ENCODE measurements around the gene NAP1L4.
A peak's percentile ranks its signal among the peaks of the same experiment; 100 is the strongest.

The NAP1L4 gene, protein sequence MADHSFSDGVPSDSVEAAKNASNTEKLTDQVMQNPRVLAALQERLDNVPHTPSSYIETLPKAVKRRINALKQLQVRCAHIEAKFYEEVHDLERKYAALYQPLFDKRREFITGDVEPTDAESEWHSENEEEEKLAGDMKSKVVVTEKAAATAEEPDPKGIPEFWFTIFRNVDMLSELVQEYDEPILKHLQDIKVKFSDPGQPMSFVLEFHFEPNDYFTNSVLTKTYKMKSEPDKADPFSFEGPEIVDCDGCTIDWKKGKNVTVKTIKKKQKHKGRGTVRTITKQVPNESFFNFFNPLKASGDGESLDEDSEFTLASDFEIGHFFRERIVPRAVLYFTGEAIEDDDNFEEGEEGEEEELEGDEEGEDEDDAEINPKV

DNA sequence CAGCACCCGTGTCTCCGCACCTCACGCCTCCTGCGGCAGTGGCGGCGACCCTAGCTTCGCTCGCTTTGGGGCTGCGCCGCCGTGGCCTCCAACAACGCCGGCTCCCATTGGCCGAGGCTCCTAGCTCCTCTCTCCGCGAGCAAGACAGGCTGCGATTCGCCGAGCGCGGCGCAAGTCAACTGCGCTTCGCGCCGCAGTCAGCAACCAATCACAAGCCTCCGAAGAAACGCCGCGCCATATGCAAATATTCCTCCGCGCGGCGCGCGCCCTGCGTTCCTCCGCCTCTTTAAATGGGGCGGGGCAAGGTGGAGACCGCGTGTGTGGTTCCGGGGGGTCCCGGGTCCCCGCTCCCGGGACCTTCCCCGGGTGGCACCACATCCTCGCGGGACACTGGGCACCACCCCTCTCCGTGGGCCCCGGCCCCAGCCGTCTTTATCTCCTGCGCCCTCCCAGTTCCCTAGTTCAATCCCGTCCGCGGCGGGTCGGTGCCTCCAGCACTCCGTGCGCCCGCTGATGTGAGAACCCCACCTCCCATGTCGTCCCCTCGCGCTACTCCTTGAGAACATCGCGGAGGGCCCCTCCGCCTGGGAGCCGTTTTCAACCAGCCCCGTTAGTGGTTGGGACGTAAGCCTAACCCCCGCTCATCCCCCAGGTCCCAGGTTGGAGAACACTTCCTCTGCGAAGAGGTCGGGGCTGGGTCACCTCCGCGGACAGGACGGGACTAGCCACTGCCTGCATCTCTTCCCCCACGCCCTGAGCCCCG is at the start of gene NAP1L4:
TSS of gene NAP1L4 (minus strand) at position 96 of the 763 bp plus-strand sequence. CDS start 13,109 bp downstream, outside the sequence.
- peak; percentile 87 for DNase-seq

DNA sequence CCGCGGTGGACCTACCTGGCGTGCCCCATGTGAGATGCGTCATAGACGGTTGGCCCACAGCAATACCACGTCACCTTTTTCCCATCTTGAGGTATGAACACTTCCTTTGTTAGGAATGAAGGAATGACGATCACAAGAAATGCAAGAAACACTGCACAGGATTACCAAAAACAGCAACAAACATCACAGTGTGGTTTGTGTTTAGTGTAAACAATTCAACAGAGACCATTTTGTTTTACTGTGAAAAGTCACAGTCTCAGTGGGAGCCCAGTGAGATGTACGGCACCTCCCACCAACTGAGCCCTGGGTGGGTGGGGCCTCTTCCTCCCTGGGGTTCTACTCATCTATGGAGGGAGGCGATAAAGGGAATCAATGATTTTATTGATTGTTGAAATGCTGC is 48.8 kb upstream of the NAP1L4 start:
- no peak for DNase-seq

DNA sequence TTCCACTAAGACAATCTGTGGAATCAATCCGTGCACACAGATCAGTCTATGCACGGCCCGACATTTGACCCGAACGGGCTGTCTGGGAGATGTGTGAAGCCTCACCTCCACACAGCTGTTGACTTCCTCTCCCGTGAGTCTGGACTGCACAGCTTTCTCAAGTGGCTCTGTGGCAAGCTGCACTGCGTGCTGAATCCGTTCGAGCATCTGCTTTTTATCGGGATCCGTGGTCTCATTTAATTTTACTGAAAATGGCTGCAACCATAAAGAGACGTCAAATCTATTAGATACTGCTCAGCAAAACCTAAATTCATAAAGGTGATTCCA is 45.8 kb upstream of the NAP1L4 start:
- no peak for DNase-seq

DNA sequence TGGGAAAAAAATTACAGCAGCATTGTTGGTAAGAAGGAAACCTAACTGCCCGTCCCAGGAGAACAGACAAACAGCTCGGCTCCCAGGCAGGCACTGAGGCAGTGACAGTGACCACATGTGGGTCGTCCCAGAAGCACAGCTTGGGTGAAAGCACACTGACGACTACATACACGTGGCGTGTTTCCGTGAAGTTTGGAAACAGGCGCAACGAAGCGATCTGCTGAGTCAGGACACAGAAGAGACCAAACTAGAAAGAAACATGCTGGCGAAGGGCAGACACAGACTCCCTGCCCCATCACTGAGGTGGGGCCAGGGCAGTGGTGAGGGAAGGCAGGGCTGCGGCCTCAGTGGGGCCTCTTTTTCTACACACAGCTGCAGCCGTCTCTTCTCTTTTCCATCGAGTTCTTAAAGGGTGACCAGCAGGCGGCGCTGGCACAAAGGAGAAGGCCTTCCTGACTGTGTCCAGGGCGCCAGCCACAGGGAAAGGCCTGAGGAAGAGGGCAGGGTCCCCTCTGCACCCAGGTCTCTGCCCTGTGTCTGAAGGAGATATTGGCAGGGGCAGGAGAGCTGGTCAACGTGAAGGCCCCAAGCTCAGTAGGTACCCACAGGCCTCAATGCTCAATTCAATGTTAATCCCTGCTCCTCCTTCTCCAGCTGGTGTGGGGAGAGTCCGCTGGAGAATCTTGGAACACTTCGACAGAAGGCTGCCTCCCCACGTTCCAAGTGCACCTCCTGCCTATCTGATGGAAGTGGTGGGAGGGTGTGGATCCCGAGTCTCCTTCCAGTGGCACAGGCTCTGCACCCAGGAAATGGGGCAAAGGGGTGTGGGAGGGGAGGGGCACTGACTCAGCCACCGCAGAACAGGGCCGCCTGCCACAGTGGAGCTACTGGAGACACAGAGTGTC is 45.2 kb upstream of the NAP1L4 start:
- no peak for DNase-seq

DNA sequence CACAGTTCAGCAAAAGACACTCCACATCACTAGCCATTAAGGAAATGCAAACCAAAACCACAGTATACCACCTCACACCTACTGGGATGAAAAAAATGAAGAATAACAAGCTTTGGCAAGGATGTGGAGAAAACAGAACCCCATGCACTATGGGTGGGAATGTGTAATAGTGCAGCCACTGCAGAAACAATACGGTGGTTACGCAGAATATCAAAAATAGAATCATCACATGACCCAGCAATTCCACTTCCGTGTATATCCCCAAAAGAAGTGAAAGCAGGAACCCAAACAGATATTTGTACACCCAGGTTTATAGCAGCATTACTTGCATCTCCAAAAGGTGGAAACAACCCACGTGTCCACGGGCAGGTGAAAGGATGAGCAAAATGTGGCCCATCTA is 44.3 kb upstream of the NAP1L4 start:
- no peak for DNase-seq

DNA sequence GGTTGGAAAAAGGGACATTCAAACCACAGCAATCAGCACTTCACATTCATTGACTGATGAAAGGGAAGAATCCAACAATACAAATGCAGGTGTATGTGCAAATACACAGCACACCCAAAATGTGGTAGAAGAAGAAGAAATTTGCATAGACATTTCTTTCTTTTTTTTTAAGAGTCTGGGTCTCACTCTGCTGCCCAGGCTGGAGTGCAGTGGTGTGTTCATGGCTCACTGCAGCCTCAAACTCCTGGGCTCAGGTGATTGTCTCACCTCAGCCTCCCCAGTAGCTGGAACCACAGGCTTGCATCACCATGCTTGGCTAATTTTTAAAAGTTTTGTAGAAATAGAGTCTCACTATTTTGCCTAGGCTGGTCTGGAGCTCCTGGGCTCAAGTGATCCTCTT is 43.2 kb upstream of the NAP1L4 start:
- DNase-seq: no peak

DNA sequence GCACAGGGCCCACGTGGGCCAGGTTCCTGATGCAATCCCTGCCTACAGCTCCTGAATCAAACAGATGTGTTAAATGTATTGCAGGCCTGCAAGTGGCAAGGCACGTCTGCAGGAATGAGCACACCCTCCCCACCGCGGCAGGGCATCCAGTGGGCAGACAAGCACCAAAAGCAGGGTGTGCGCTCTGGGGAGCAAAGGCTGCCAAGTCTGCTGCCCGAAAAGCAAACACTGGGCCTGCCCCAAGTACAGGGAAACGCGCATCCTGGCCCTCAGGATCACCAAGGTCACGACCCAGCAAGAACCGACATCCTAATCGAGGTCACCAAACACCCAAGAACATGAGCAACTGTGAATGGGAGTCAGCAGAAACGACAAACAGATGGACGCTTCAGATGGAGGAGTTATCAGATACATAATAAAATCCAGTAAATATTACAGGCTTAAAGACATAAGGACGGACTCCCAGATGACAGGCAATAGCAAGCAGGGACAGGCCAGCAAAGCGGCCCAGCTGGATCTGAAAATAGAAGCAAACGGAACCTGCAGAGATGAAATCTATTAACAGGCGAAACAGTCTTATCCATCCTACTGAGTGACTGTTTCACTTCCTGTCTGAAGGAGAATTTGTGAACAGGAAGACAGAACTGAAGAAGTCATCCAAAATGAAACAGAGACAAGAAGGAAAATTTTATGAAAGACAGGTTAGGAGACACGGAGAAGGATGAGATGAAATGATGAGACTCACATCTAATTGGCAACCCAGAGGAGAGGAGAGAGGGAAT is 38.4 kb upstream of the NAP1L4 start:
- DNase-seq: no peak

DNA sequence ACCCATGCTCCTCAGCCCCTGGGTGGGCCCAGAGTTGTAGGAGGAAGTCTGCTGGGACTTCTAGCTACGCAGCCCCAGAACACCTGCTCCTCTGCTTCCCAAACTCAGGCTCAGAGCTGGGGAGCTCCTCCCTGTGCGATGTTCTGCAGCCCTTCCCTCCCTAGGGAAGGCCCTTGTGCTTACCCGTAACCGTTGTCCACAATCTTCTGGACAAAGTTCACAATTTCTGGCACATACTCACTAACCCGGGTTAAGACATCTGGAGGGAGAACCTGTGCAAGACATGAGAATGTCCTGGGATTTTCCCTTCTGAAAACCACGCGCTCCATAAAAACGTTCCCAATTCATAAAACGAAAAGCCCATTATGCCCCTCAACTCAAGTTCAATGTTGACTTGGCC is 36.7 kb upstream of the NAP1L4 start:
- DNase-seq: no peak

DNA sequence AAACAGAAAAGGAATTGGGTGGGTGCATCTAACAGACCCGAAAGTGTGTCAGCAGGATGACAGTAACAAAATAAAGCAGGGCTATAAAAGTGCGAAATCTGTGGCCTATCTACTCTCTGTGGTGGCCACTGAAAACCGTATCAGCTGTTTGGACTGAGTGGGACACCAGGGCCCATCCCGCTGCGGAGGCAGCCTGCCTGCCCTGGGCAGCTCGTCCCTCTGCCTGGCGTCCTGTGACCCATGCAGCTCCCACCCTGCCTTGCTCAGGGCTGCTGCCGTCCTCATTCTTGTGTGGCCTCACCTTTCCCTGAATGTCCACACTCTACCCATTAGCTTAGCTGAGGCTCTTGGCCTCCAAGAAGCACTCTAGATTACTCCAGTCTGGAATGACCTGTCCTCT is 34.7 kb upstream of the NAP1L4 start:
- no peak for DNase-seq

DNA sequence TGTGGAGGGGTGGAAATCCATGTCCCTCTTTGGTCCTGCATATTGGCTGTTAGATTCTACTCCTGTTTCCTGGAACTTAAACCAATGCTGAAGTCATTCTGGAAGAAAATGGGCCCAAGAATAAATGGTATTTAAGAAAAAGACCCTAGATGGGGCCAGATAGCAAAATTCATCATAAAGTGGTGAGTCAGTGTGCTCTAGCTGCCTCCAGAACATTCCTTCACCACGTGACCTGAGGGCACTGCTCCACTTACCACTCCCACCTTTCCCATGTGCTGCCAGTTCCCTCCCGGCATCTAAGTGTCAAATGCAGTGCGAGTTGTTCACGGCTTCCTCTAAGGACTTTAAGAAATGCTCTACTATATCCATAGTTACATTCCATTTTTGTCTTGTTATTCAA is 30.9 kb upstream of the NAP1L4 start:
- DNase-seq: no peak

DNA sequence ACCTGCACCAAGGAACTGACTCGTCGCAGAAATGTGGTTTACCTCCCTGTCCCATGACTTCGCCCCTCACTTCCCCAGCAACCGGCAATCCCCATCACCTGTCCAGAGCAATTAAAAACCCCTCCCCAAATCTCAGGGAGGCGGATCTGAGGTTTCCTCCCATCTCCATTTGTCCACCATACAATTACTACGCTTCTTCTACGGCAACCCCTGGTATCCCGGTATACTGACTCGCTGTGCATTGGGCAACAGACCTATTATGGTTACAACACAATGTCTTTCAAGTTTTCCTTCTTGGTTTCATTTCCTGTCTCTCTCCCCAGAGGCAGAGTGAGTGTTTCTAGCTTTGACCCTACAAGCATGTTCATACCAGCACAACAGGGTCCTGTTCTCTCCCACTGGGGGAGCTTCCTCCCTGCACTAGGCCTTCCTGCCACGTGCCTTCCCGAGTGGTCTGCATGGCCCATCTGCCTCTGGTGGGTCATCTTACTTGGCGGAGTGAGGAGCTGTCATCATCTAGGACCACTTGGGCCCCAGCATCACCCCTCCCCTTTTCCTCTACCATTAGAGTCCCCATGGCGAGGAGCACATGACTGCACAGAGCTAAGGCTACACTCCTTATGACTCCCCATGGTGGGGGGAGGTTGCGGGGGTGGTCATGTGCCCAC is 30.3 kb upstream of the NAP1L4 start:
- DNase-seq: no peak

DNA sequence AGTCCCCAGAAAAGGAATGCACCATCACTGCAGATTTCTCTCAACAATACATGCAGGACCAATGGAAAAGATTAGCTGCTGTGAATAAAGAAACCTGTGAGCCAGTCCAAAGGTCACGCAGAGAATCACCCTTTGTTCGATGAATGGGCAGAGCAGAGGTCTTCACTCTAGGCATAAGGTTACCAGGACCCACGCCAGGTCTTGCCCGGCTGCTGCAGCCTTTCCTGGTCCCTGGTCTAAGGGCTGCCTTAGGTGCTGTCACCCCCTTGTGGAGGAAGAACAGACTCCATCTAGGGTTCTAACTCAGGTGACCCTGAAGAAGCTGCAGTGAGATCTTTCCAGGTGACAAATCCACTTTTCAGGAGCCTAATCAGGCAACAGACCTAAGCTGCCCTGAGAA is 29.0 kb upstream of the NAP1L4 start:
- DNase-seq: no peak

DNA sequence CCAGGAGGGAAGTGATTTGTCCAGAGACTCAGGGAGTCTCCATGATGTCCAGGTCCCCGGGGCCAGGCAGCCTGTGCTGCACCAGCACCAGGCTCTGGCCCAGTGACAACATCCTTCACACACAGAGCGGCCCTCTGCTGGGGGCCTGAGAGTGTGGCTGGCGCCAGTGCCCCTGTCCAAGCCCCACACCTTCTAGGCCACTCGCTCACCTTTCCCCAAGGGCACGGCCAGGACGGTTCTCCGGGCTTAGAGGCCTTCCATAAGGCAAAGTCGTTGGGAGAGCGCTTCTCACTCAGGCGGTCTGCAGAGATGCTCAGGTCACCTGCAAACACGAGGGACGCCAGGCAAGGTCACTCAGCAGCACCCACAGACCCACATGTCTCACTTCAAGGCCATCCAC is 27.9 kb upstream of the NAP1L4 start:
- no peak for DNase-seq

DNA sequence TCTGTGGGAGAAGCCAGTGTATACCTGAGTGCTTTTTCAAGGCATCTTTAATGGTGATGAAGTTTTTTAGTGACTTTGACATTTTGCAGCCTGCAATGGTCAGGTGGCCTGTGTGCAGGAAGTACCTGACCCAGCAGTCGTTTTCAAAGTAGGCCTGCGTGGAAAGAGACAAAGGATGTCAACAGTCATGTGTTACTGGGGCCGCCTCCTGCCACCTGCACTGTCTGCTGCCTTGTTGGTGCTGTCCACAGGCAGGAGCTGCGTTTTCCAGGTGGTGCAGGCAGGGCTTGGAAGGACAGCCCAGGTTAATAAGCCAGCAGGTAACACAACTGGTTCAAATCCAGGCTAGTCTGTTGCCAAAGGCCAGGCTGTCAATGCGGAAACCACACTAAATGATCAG is 26.5 kb upstream of the NAP1L4 start:
- no peak for DNase-seq

DNA sequence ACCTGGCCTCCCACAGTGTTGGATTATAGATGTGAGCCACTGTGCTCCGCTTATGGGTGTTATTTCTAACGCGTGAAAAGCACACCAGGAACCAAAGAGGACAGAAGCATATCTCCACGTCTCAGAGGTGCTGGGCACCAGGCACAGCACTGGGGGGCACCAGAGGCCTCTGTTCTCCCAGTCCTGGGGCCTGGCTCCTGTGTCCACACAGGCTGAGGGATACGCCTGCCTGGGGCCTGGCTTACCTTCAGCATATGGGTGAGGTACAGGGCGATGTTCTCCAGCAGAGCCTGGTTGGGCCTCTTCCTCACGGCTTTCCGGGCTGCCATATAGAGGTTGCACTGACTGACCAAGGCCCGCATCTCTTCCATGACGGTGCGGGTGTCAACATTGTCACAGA is 24.7 kb upstream of the NAP1L4 start:
- DNase-seq: no peak

DNA sequence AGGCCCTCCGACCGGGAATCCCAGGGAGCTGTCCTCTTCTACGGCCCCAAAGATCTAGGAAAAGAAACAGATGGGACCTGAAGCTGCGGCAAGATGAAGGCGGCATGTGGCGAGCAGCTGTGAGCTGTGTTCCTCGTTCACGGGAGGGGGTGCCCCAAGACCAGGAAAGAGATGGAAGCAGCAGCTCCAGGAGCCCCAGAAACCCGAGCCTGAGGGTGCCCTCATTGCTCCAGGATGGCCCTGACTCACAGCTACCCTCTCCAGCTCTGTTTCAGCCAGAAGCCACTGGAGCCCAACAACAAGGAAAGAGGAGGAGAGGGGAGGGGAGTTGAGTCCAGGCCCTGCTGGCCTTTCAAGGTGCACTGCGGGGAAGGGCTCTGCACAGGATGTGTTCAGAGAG is 23.7 kb upstream of the NAP1L4 start:
- DNase-seq: no peak

DNA sequence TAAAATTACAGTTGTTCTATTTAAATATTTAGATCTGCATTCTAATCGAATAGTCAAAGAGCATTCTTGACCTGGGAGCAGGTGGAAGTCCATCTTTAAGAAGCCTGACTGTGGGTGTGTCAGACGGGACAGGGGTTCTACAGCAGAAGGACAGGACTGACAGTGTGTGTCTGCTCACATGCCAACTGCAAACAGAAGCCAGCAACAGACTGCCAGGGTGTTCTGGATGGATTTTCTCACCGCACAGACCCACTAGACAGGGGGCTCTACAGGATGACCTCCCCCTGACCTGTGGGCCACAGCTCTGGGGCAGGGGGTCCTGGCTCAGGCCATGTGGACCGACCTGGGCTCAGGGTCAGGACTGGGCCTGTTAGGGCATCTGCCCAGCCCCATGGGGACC is 22.8 kb upstream of the NAP1L4 start:
- DNase-seq: no peak

DNA sequence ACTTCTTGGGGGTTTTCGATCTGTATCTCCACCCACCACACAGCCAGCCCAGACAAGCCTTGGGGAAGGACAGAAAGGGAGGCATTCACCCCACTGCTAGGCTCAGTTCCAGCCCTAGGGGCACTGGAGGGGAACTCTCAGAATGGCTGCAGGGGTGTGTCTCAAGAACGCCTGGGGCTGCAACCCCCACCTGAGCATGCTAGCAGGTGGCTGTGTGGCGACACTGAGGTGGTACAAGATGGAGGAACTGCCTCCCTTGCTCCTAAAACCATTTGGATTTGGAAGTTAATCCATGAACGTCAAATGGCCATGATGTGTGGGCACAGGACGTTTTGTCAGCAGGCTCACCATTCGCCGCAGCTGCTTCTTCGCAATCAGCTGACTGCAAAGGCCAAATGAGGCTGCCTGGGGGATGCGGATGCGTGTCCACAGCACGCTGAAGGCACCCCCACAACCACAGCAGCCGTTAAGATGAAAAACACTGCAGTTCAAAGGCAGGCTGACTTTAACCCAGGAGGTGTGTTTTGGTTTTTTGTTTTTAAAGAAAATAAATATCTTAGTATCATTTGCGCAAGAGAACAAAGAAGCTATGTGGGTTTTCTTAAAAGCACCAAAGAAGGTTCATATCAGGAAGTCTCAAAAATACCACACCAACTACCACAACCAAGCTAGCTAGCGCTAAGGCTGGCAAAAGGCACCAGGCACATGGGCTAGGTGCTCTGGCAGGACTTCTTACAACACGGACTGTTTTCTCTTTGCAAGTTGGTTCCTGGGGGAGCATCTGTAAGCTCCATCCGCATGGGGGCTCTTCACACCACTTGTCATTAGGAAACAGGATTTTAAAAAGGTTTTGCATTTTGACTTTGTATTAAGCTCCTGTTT is 22.2 kb upstream of the NAP1L4 start:
- no peak for DNase-seq

DNA sequence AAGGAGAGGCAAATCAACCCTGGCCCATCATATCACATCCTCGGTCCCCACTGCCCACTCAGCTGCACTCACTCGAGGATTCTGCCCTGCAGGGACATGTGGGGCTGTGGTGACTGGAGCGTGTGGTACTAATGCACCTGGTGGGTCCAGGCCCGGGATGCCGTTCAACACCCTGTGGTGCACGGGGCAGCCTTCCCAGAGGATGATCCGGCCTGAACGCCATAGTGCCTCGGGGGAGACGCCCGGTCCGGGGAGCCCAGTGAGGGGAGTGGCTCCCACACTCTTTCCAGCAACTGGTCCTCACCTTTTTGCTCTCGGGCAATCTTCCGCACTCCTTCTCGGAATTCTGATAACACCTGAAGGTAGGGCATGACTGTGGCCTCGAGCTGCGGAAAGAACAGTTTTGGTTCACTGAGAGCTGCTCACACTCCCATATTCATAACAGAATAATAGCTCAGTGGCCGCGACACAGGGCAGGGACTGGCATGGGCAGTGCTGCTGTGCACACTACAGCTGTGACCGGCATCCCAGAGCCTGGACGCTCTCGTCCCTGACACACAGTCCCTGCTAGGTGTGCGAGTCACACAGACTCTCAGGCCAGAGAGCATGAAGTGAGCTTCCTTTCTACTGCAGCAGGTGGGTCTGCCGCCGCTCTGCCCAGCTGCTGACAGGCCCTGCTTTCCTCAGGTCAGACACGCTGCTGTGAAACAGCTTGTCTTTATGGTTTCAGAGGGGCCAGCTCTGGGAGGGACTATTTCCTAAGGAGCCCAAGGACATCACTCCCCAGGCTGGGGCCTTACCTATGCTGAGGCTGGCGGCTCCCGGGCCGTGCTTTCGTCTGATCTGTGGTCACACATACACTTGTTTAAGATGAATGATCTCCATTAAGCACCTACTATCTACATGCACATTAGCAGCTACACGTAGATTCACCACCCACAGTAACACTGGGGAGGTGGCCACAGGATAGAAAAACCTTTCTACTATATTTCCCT is 20.1 kb upstream of the NAP1L4 start:
- DNase-seq: no peak

Data from cortex of kidney (tissue), 1 donor.